Neural progenitor cell (in vitro differentiated cells): Measurements from ENCODE around the gene ASB15. TPM values are rescaled to one million over a fixed set of nuclear protein-coding genes. Genes with fewer than 3 reads are reported as not detected.

Experiments
- DNase-seq: peaks from one replicate; pipeline ENCODE4 v3.0.0-alpha.2; 2016; ENCODE audit warnings: low spot score
- H2AFZ ChIP-seq: fragments of 200-600 bp; sonication (generic); replicated peaks from 2 replicates; pipeline ENCODE4 v1.6.1; 2016; ENCODE audit warnings: antibody characterized with exemption
- H3F3A ChIP-seq: fragments of 200-600 bp; sonication (generic); 2 replicates; pipeline ENCODE4 v1.6.1; 2016; ENCODE audit warnings: antibody characterized with exemption, low read depth
- H3K27ac ChIP-seq: fragments of 200-600 bp; sonication (generic); 2 replicates; pipeline ENCODE4 v1.5.1; 2016; ENCODE audit warnings: mild to moderate bottlenecking
- H3K27me3 ChIP-seq: fragments of 200-600 bp; sonication (generic); 2 replicates; pipeline ENCODE4 v1.6.1; 2016; ENCODE audit warnings: mild to moderate bottlenecking, moderate library complexity
- H3K36me3 ChIP-seq: fragments of 200-600 bp; sonication (generic); 2 replicates; pipeline ENCODE4 v1.5.1; 2016
- H3K4me1 ChIP-seq: fragments of 200-600 bp; sonication (generic); 2 replicates; pipeline ENCODE4 v1.6.1; 2016; ENCODE audit warnings: mixed run types
- H3K4me2 ChIP-seq: fragments of 200-600 bp; sonication (generic); 2 replicates; pipeline ENCODE4 v1.6.1; 2016
- H3K4me3 ChIP-seq: fragments of 200-600 bp; sonication (generic); 2 replicates; pipeline ENCODE4 v1.5.1; 2016
- H3K79me2 ChIP-seq: fragments of 200-600 bp; sonication (generic); 2 replicates; pipeline ENCODE4 v1.6.1; 2016; ENCODE audit warnings: low read depth
- H3K9ac ChIP-seq: fragments of 200-600 bp; sonication (generic); 2 replicates; pipeline ENCODE4 v1.6.1; 2016
- H3K9me3 ChIP-seq: fragments of 200-600 bp; sonication (generic); 2 replicates; pipeline ENCODE4 v1.5.1; 2016; ENCODE audit warnings: low read depth
- H4K20me1 ChIP-seq: fragments of 200-600 bp; sonication (generic); 2 replicates; pipeline ENCODE4 v1.6.1; 2016; ENCODE audit warnings: low read depth
- H3K27ac Mint-ChIP-seq: 3 replicates; pipeline ENCODE4 v1.8.0; 2021; ENCODE audit warnings: mixed read lengths
- H3K27me3 Mint-ChIP-seq: 2 replicates; pipeline ENCODE4 v1.8.0; 2022; ENCODE audit warnings: low read depth, mild to moderate bottlenecking, inconsistent platforms, moderate library complexity, mixed read lengths; ENCODE audit not compliant: insufficient read depth
- H3K36me3 Mint-ChIP-seq: 3 replicates; pipeline ENCODE4 v1.8.0; 2021; ENCODE audit warnings: mixed read lengths
- H3K4me1 Mint-ChIP-seq: 3 replicates; pipeline ENCODE4 v1.8.0; 2021; ENCODE audit warnings: mixed read lengths
- H3K4me3 Mint-ChIP-seq: 3 replicates; pipeline ENCODE4 v1.8.0; 2021; ENCODE audit warnings: mild to moderate bottlenecking, moderate library complexity, mixed read lengths
- H3K9me3 Mint-ChIP-seq: 3 replicates; pipeline ENCODE4 v1.8.0; 2020; ENCODE audit warnings: mixed read lengths
- EZH2 ChIP-seq: fragments of 200-600 bp; sonication (generic); IDR thresholded peaks from 2 replicates; pipeline ENCODE4 v1.6.1; 2017; ENCODE audit warnings: antibody characterized with exemption, mild to moderate bottlenecking, moderate library complexity
- EZH2phosphoT487 ChIP-seq: fragments of 200-600 bp; sonication (generic); IDR thresholded peaks from 2 replicates; pipeline ENCODE4 v1.6.1; 2017; ENCODE audit warnings: antibody characterized with exemption
- total RNA-seq: library from RNA; depleted of rRNA; stranded (reverse); fragments of >200 nt; gene quantifications from 2 replicates; pipeline ENCODE4 v1.2.3, GENCODE V29; 2015; ENCODE audit warnings: low replicate concordance
- TF ChIP-seq, protein P1 (sequence below): fragments of 200-600 bp; sonication (generic); IDR thresholded peaks from 2 replicates; pipeline ENCODE4 v1.5.1; 2017; ENCODE audit warnings: antibody characterized with exemption, mild to moderate bottlenecking

The ASB15 gene
- total RNA-seq, 1 donor from 2014 or later = not detected

DNA sequence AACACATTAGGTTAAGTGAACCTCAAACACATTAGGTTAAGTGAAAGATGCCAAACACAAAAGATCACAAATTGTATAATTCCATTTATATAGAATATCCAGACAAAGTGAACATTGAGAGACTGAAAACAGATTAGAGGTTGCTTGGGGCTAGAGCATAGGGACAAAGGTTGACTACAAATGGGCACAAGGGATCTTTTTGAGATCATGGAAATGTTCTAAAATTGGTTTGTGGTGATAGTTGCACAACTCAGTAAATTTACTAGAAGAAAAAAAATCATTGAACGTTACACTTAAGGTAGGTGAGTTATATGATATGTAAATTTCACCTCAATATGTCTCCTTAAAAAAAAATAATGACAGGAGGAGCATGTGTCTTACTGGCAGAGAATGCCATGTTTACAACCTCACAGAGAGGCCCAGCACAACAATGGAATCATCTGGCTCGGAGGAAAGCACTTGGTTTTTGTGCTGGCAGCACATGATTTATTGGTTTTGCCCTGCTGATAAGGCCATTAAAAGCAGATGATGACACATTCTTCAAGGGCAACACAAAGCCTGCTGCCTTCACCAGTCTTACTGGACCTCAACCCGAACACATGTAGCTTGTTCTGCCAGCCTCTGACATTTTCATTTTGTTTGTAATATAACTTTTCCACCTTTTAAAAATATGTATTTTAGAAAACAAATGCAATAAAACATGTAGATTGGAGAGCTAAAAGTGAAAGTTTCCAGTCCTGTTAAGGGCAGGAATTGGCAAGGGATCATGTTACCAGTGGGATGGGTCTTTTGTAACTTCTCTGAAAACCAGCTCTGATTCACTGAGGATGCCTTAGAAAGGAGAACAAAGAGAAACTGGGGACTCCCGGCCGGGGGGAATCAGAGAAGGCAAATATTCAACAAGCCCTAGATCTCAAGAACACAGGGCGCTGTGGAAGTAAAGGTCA is 42.1 kb downstream of the ASB15 start:
- TF ChIP-seq EZH2 (no peak), EZH2phosphoT487 (no peak)
- TF ChIP-seq, protein P1, sequence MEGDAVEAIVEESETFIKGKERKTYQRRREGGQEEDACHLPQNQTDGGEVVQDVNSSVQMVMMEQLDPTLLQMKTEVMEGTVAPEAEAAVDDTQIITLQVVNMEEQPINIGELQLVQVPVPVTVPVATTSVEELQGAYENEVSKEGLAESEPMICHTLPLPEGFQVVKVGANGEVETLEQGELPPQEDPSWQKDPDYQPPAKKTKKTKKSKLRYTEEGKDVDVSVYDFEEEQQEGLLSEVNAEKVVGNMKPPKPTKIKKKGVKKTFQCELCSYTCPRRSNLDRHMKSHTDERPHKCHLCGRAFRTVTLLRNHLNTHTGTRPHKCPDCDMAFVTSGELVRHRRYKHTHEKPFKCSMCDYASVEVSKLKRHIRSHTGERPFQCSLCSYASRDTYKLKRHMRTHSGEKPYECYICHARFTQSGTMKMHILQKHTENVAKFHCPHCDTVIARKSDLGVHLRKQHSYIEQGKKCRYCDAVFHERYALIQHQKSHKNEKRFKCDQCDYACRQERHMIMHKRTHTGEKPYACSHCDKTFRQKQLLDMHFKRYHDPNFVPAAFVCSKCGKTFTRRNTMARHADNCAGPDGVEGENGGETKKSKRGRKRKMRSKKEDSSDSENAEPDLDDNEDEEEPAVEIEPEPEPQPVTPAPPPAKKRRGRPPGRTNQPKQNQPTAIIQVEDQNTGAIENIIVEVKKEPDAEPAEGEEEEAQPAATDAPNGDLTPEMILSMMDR = no peak
- no peak overlapping the region for H3K9ac ChIP-seq
- H3K4me3 ChIP-seq = peak overlapping the region; percentile 18
- Mint-ChIP-seq H3K27ac (peak overlapping the region; percentile 92), H3K36me3 (no peaks in the 10 kb centered on the region), H3K4me3 (peak overlapping the region; percentile 7), H3K9me3 (no peaks in the 10 kb centered on the region), H3K27me3 (peaks cover 5% of the 10 kb centered on the region), H3K4me1 (peaks cover 32% of the 10 kb centered on the region)
- peaks cover 29% of the 10 kb centered on the region for H3K4me1 ChIP-seq
- H3K36me3 ChIP-seq = no peaks in the 10 kb centered on the region
- H2AFZ ChIP-seq = no peak overlapping the region
- DNase-seq = peak; percentile 83
- no peak overlapping the region for H3K27ac ChIP-seq
- peak overlapping the region; percentile 69 for H3K4me2 ChIP-seq
- H4K20me1 ChIP-seq = no peaks in the 10 kb centered on the region
- H3F3A ChIP-seq = peaks cover 25% of the 10 kb centered on the region
- no peaks in the 10 kb centered on the region for H3K79me2 ChIP-seq
- no peaks in the 10 kb centered on the region for H3K9me3 ChIP-seq
- peaks cover 5% of the 10 kb centered on the region for H3K27me3 ChIP-seq

DNA sequence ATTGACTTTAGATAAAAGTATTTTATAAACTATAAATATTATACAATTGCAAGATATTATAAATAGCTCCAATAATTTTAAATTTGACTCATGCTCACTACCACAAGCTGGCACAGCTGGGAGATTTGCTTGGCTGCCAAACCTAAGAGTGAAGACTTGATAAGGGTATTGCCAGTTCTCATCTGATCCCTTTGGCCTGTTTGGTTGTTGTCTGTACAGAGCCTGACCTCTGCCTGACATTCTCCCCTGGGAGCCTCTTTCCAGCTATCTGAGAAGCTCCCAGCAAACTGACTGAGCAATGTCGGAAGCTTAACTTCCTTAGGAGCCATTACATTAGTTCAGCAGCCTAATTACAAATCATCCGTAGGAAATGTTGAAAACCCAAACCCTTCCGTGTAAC is 43.9 kb downstream of the ASB15 start:
- H3K27ac Mint-ChIP-seq = peak overlapping the region; percentile 78
- Histone ChIP-seq H3K36me3 (no peaks in the 10 kb centered on the region), H3K27ac (no peak overlapping the region), H3K27me3 (peaks cover 5% of the 10 kb centered on the region), H3K9me3 (no peaks in the 10 kb centered on the region), H3K4me3 (no peak overlapping the region), H3K4me1 (peaks cover 29% of the 10 kb centered on the region), H3F3A (peaks cover 25% of the 10 kb centered on the region), H2AFZ (no peak overlapping the region), H4K20me1 (no peaks in the 10 kb centered on the region), H3K4me2 (peak overlapping the region; percentile 13), H3K9ac (no peak overlapping the region), H3K79me2 (no peaks in the 10 kb centered on the region)
- H3K27me3 Mint-ChIP-seq = peaks cover 5% of the 10 kb centered on the region
- H3K4me3 Mint-ChIP-seq = no peak overlapping the region
- no peaks in the 10 kb centered on the region for H3K9me3 Mint-ChIP-seq
- peak; percentile 63 for DNase-seq
- TF ChIP-seq EZH2 (no peak), EZH2phosphoT487 (no peak)
- TF ChIP-seq, protein P1 = no peak
- H3K36me3 Mint-ChIP-seq = no peaks in the 10 kb centered on the region
- peaks cover 32% of the 10 kb centered on the region for H3K4me1 Mint-ChIP-seq

DNA sequence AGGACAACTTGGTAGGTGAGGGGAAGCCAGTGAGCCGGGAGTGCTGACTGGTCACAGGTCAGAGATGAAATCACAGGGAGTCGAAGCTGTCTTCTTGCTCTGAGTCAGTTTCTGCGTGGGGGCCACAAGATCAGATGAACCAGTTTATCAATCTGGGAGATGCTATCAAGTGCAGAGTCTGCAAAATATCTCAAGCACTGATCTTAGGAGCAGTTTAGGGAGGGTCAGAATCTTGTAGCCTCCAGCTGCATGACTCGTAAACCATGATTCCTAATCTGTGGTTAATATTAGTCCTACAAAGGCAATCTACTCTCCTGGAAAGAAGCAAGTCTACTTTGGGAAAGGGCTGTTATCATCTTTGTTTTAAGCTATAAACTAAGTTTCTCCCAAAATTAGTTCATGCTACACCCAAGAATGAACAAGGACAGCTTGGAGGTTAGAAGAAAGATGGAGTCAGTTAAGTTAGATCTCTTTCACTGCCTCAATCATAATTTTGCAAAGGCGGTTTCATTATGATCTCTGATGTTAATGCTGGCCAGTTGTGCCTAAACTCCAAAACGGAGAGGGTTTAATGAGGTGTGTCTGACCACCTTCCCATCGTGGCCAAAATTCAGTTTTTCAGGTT is 45.6 kb downstream of the ASB15 start:
- no peak overlapping the region for H3K27ac ChIP-seq
- Mint-ChIP-seq H3K9me3 (no peaks in the 10 kb centered on the region), H3K36me3 (no peaks in the 10 kb centered on the region), H3K4me1 (peaks cover 32% of the 10 kb centered on the region), H3K4me3 (no peak overlapping the region), H3K27me3 (peaks cover 5% of the 10 kb centered on the region), H3K27ac (no peak overlapping the region)
- H3K4me3 ChIP-seq = no peak overlapping the region
- peak overlapping the region; percentile 12 for H2AFZ ChIP-seq
- no peak overlapping the region for H3K4me2 ChIP-seq
- peaks cover 5% of the 10 kb centered on the region for H3K27me3 ChIP-seq
- no peaks in the 10 kb centered on the region for H3K9me3 ChIP-seq
- TF ChIP-seq EZH2phosphoT487 = no peak
- H3K36me3 ChIP-seq = no peaks in the 10 kb centered on the region
- peaks cover 25% of the 10 kb centered on the region for H3F3A ChIP-seq
- H3K9ac ChIP-seq = no peak overlapping the region
- peaks cover 29% of the 10 kb centered on the region for H3K4me1 ChIP-seq
- H3K79me2 ChIP-seq = no peaks in the 10 kb centered on the region
- no peak for DNase-seq
- H4K20me1 ChIP-seq = no peaks in the 10 kb centered on the region
